ENCODE measurements around the gene AP2A2.
"Not testable (repeated sequence)": the region's sequence is repeated elsewhere in the genome, so short reads cannot be mapped to it uniquely, and the experiment has no call there.

AP2A2 gene

DNA sequence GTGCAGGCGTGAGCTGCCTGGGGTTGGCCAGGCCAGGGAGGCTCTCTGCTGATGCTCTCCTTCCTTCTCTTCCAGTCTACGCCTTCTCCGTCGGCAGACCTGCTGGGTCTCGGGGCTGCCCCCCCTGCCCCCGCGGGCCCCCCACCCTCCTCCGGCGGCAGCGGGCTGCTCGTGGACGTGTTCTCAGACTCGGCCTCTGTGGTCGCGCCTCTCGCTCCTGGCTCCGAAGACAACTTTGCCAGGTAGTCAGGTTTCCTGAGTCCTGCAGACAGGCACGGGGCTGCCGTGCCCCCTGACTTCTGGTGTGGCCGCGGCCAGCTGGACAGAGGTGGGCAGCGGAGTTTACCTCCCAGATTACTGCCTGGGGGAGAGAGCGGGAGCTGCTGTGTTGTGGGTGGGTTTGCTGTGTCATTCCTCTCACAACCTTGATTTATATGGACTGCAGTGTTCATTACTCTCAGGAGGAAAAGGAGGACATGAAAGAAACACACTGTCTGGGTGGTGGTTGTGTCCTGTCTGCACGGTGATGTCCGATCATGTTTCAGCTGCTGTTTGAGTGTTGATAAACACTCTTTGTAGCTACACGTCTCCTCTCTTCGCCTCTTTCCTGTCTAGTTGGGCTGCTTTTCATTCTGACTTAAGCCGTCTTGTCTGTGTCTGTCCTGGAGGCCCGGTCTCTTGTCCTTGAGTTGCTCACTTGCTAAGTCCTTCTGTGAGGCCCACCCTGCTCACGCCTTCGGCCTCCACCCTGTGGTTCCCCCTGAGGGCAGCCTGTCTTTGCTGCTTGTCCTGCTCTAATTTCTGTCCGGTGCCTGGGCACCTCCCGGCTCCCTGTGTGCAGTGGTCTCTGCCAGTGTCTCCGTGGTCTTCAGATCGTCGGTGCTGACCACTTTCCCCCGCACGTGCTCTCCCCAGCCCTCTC is 74.9 kb downstream of the AP2A2 start:
- no peak for DNase-seq

DNA sequence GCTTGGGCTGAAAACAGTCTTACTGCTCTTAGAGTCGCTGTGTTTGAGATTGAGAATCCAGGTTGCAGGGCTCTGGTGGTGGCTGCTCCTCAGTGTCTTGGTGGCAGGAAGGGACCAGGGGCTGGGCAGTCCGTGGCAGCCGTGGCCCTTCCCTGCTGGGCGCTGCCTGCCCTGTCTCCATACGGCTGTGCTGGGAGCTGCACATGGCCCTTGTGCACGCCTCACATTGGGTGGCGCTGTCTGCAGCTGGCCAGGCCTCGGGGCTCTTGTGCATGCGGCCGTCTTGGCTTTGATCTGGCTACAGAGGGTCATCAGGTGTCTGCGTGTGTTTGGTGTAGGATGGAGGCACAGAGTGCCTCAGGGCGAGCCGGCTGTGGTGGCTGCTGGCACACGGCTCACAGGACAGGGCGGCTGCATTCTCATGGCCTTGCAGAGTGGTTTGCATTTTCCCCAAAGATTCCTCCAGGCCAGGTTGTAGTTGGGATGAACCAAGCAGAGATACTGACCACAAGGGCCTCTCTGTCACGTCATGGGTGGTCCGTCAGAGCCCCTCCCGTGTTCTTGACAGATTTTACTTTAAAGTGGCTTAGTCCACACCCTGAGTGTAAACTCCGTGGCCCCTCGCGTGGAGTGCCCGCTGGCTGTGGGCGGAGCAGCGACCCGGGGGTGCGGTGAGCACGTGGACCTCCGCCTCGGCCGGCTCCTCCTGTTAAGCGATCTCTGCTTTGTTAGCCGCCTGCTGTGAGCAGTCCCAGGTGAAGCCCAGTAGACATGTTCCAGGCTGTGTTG is 76.1 kb downstream of the AP2A2 start:
- no peak for DNase-seq

DNA sequence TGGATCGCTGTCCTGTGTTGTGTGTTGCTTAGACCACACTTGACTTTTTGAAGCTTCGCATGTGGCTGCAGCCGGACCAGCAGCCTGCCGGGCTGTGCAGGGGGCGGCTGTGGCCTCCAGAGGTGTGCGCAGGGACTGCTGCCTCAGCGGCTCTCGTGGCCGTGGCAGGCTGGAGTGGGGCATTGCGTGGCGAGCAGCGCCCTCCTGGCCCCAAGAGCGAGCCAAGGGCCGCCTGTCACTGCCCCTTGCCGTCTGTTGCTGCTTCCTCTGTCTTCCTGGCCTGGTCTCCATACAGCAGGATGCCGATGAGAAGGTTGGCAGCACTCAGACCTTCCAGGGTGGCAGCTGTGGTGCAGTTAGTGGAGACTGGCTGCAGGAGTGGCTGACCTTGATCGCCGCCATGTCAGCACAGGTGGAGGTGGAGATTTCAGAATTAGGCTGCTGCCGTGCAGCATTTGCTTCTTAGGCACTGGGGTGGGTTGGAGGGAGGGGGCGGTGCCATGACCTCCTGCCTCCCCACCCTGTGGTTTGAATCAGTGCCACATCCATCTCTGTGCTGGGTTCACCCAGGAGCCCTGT is 76.8 kb downstream of the AP2A2 start:
- no peak for DNase-seq

DNA sequence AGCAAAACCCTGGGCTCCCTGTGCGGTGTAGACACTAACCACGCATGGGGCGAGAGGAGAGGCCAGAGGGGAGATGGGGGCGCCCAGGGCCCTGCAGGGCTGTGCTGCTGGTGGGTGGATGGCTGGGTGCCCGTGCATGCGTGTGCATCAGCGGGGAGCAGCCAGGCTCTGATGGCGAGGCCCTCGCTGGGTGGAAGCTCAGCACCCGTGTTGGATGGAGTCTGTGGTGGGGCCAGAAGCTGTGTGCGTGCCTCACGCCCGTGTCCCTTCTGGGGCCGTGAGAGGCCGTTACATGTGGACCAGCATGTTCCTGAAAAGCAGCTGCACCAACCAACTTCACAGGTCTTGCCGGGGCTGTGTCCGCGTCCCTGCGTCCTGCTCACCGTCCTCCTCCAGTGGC is 77.5 kb downstream of the AP2A2 start:
- DNase-seq, result no peak

DNA sequence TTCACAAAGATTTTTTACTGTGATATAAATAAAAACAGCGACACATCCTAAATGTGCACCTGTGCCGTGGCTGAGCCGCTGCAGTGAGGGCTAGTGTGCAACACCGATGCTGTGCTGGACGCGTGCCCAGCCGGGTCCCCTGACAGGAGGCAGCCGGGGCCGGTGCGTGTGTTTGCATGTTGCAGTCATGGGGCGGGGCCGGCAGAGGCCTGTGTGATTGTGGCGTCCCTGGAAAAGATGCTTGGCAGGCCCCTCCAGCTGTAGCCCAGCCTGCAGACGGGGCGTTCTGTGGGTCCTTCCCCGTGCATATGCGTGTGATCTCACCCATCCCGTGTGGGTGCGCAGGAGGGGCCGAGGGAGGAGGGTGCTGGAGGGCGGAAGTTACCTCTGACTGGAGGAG is 80.3 kb downstream of the AP2A2 start:
- no peak for DNase-seq

DNA sequence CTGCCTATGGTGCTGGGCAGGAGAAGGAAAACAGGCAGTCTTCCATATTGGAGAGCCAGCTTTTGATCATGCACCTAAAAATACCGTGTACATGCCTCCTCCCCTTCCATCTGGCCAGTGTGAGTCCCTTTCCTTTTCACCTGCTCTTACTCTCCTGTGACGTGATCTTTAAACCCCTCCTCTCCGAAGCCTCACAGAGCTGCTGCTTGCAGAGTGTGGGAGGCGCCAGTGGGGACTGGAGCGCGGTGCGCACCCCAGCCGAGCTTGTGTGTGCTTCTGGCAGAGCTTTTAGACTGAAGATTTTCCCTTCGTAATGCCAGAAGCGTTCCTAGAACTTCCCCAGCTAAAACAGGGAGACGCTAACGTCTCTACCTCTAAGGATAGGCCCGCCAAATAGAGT is 81.1 kb downstream of the AP2A2 start:
- DNase-seq, result peak; percentile 56

DNA sequence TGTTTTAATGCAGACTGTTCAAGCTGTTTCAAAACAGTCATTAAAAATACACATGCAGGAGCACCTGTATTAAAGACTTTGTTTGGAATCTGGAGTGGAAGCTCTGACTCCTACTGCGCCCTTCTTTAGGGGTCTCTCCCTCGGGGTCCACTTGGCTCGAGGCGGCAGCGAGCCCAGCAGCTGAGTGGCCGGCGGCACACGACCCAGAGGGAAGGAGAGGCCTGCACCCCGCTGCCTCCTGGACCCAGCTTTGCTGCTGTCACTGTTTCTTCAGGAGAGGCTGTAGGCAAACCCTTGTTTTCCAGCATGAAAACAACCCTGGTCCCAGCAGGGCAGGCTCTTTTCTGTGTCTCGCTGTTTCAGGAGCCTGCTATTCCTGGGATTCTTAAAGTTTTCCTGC is 81.6 kb downstream of the AP2A2 start:
- DNase-seq, result no peak

DNA sequence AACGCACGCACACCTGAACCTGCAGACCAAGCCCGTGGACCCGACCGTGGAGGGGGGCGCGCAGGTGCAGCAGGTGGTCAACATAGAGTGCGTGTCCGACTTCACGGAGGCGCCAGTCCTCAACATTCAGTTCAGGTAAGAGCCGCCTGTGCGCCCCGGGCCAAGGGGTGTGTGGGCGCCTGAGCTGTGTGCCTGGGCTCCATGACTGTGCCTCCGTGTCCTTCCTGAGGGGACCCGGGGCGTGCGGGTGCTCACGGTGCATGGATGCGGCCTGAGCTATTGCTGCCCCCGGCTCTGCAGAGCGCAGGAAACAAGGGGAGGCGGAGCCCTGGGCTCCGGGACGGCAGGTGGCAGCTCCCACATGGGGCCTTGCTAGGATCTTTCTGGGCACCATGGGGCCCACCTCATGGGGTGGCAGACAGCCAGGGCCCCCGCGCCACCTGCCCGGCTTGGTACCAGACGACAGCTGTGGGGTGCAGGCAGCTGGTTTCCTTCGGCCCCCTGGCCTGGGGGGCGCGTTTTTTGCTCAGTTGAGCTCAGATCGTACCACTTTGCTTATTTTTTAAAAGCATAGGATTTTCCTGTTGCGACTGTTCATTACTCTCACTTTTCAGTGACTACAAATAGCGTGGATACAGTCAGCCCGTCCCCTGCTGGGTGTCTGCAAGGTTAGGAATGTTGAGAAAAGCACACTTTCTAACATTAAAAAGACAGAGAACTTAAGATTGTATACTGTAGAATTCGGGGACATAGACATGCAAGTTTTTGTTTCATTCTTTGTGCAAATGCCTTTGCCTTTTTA is 82.5 kb downstream of the AP2A2 start:
- no peak for DNase-seq

DNA sequence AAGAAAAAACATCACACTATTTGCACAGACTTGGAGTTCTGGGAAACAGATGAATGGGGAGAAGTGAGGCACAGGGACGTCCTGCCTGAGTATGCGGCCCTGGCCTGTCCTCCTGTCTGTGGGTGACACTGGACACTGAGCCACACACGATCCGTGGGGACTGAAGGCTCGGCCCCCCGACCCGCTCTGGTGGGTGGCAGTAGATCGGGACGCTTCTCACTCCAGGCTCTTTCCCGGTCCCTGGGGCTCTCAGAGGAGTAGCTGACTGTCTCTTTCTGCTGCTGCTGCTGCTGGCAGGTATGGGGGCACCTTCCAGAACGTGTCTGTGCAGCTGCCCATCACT is 83.1 kb downstream of the AP2A2 start:
- DNase-seq, result no peak

DNA sequence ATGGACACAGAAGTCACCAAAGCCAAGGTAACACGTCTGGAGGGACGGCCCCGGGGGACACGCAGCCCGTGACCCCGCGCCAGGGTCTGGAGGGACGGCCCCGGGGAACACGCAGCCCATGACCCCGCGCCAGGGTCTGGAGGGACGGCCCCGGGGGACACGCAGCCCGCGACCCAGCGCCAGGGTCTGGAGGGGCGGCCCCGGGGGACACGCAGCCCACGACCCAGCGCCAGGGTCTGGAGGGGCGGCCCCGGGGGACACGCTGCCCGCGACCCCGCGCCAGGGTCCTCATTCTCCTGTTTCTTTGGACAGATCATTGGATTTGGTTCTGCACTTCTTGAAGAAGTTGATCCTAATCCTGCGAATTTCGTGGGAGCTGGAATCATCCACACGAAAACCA is 83.7 kb downstream of the AP2A2 start:
- DNase-seq, result no peak

DNA sequence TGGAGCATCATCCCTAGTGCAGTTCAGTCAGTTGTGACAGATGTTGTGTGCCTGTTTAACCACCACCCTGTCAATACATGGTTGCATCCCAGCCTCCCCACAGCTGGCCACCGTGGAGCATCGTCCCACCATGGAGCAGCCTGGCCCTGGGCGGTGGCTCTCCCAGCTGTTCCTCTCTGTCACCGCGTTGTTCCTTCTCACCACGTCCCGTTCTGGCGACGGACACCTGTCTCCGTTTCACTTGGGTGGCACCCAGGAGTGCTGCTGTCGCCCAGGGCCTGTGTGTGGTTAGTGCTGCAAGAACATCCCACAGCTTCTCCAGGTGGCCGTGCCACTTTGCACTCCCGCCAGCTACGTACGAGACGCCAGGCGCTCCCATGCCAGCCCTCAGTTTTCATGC is 84.3 kb downstream of the AP2A2 start:
- DNase-seq, result no peak

DNA sequence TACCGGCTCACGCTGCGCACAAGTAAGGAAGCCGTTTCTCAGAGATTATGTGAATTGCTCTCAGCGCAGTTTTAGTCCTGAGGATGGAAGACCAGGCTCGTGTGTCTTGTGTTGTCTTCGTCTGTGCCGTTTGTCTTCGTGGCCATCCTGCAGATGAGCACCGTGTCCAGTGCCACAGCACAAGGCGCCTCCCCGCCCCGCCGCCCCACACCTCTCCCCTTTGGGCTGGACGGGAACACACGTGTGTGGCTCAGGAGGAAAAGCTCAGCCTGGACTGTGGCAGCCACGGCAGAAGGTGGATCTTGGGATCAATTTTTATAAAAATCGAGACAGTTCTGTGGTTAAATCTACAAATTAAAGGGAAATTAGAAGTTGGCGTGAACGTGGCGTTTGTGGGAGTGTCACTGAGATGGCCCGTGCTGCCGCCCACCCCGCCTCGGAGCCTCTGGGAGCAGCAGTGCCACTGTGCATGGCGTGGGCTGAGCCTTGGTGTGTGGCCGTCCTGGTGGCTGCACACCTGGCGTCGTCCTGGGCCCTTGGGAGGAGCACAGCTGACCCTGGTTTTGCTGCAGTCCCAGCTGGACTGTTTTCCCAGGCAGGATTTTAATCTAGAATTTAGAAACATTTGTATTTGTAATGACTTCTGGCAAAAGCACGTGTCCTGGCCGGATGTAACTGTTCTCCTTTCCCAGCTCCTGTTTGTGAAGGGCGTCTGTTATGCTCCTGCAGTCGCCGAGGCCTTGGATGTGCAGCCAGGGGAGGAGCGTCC is 85.1 kb downstream of the AP2A2 start:
- no peak for DNase-seq

DNA sequence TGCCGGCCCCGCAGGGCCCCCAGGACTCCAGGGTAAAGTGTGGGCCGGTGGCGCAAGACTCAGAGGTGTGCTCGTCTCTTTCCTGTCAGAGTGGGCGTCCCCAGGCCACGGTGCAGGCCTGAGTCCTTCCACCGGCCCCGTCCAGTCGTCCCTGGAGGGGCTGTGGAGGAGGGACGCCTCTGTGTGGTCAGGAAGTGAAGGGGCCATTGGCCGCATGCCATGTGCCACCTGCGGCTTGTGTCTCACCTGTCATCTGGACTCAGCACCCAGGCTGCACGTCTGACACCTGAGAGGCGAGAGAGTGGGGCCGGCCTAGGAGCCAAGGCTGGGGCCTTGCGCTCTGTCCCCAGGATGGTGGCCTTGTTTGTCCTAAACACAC is 85.6 kb downstream of the AP2A2 start:
- DNase-seq, result no peak

DNA sequence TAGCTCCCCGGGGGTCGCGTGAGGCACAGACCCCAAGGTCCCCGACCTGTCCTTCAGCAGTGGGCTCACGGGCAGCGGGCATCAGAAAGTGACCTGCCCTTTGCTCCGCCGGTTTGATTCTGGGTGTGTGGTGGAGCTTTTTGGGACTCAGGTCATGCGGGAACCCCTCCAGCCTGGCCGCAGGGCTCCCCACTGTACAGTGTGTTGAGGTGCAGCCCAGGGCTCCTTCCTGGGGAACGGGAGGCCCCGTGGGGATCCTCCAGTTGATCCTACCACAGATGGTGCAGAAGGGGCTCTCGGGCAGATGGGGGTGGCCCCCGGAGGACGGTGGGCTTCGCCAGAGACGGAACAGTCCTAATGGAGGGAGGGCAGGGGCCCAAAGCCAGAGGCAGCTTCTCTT is 86.6 kb downstream of the AP2A2 start:
- no peak for DNase-seq

DNA sequence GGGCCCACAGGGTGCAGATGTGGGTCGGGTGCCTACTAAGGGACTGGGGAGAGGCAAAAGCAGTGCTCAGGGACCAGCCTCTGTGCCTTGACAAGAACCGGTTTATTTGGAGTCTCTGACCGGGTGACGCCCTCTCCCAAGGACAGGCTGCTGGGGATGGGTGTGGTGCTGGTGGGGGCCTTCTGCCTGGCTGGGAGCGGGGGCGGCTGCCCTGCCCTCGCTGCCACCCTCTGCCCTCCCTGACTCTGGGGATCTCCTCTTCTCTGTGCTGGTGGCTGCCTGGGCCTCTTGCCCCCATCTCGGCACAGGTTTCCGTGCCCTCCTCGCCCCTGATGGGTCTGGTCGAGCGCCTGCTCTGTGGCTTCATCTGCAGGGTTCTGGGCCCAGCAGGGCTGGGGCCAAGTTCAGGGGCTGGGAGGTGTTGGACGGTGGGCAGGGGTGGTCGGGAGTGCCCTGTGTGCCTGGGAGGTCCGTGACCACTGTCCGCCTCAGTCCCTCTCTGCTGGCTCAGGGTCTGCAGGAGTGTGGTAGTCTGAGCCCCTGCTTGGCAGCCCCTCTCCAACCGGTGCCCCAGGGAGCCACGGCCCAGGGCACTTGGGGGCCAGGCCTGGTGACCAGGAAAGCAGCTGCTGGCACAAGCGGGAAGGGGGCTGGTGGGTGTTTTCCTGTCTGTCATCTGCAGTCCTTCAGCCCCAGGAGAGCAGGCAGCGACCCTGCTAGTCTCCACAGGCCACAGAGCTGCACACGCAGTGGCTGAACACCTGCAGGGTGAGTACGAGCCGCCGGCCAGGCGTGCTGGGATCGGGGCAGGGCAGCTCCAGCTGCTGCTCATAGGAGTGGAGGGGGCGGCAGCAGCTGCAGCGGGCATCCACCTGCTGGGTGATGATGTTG is 87.3 kb downstream of the AP2A2 start:
- peak; percentile 51 for DNase-seq

DNA sequence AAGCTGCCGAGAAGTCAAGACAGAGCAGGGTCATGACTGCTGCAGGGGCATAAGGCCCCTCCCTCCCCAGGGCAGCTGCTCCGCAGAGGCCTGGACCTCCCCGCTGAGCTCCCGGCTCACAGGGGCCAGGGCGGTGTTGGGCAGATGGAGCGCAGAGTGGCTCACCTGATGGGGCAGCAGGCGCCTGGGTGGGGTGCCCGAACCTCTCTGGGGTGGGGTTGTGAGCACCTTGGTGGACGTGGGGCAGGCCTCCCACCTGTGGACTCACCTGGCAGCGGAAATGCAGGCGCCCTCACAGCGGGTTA is 87.9 kb downstream of the AP2A2 start:
- no peak for DNase-seq

DNA sequence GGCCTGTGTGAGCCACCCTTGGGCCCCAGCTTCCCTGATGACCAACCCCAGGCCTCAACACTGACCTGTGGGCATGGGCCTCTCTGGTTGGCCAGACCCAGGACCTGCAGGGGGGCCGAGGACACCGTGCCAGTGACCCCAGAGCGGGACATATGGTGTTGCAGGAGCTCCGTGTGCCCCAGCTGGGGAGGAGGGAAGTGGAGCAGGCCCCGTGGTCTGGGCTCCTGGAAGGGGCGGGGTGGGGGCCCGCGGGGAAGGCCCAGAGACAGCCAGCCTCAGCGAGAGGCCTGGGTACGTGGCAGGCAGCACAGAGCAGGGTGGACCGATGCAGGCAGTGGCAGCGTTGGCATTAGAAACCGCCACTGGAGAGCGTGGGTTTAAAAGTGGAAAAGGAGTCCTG is 88.6 kb downstream of the AP2A2 start:
- no peak for DNase-seq

DNA sequence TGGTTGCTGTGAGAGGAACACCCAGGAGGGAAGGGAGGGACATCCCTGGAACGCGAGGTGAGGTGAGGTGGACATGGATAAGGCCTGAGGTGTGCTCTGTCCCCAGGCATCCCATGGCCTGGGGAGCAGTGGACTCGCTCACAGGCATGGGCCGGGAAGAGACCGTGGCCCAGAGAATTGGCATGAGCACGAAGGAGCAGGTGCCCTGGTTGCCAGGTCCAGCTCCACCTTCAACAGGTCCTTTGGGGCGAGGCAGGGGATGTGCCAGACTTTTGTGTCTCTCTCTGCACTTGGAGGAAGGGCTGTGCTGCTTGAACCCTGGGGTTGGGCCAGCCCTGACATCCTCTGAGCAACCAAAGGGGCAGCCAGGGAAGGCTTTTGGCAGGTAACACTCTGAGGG is 89.4 kb downstream of the AP2A2 start:
- DNase-seq, result no peak

DNA sequence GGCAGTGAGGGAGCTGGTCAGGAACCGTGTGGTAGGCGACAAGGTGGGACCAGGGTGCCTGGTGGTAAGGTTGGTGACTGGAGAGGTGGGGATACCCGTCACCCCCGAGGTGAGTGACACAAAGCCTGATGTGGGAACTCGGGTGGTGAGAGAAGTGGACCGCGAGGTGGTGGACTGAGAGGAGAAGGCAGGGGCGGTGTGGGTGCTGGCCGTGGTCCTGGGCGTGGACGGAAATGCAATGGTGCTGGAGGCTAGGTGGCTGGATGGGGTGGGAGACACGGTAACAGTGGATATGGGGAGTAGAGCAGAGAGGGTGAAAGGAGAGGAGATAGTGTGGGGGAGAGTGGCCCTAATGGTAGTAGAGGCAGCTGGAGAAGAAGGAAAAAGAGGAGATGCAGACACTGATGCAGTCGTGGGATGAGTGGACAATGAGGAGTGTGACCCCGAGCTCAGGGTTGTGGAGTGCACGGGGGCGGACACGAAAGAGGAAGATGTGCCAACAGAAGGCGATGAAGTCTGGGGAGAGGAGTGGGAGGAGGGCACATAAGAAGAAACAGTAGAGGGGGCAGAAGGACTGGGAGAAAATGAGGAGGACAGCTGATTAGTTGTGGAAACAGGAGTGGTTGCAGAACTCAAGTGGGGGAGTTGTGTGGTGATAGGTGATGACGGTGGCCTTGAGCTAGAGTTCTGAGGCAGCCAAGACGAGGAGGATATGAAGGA is 90.3 kb downstream of the AP2A2 start:
- no peak for DNase-seq

DNA sequence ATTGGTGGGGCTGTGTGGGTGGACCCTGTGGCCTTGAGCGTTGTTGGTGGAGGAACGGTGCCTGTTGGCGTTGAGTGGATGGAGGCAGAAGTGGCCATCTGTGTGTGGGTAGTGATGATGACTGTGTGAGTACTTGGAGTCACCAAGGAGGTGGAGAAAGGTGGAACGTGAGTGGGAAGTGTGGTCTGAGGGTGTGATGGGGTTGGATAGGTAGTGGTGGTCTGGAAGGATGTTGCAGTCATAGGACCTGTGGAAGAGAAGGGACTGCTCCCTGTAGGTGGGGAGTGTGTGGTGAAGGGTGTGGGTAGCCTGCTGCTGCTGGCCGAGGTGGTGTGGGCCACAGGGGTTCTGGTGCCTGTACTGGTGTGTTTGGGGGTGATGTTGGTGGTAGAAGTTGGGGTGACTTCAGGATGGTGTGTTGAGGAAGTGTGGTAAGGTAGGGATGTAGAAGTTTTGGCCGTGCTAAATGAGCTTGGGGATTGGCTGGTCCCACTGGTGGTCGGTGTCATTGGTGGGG is 91.0 kb downstream of the AP2A2 start:
- not testable (repeated sequence) for DNase-seq
